Upper lobe of left lung (tissue), 4 donors: ENCODE data around the gene NLGN1.

Source experiments
- POLR2A ChIP-seq, 4 donors: fragments of 450-650 bp; IDR thresholded peaks; one replicate each; pipeline ENCODE4 v1.5.1; 2016 to 2017; ENCODE audit warnings: antibody characterized with exemption in 4 of 4, mild to moderate bottlenecking in 2 of 4
- TF ChIP-seq, protein P1 (sequence below), 6 experiments: fragments of 450-650 bp in 4 of 6; fragments of 200-600 bp in 2 of 6; sonication (generic) in 2 of 6; IDR thresholded peaks; one replicate each; pipeline ENCODE4 v1.5.1; 2016 to 2019; ENCODE audit warnings: antibody characterized with exemption in 6 of 6

DNA sequence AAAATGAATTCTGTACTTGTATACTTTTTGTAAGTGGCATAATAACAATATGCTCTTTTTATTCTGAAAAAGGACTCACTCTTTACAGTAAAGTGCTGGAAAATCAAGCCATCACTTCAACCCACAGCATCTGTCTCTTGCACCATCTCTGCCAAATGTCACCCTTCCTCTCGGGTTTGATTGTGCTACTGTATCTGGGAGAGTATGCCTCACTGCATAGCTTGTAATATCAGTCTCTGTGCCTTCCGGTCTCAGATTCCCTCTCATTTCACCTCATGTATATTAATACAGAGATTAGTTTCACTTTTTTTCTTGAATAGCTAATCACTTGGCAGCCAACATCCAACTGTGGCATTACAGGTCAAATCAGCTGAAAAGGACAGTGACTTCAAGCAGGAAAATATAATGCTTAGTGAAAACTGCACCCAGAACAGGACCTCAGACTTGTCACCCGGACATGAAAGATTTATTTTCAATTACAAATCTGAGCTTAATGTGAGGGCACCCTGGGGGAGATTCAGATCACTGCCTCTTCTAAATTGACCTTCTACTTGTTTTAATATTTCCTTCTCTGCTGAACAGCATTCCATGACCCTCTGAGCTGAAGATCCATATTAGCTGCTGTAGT is 855.8 kb downstream of the NLGN1 start:
- TF ChIP-seq POLR2A (IDR thresholded peaks at IDR 0.05) = no peak
- TF ChIP-seq, protein P1, sequence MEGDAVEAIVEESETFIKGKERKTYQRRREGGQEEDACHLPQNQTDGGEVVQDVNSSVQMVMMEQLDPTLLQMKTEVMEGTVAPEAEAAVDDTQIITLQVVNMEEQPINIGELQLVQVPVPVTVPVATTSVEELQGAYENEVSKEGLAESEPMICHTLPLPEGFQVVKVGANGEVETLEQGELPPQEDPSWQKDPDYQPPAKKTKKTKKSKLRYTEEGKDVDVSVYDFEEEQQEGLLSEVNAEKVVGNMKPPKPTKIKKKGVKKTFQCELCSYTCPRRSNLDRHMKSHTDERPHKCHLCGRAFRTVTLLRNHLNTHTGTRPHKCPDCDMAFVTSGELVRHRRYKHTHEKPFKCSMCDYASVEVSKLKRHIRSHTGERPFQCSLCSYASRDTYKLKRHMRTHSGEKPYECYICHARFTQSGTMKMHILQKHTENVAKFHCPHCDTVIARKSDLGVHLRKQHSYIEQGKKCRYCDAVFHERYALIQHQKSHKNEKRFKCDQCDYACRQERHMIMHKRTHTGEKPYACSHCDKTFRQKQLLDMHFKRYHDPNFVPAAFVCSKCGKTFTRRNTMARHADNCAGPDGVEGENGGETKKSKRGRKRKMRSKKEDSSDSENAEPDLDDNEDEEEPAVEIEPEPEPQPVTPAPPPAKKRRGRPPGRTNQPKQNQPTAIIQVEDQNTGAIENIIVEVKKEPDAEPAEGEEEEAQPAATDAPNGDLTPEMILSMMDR (IDR thresholded peaks at IDR 0.05) = no peak
